AG08396 (cell line): ENCODE results near the gene YBX2.

Experiments
- DNase-seq: peaks from one replicate; pipeline ENCODE4 v3.0.0; 2012; ENCODE audit warnings: low spot score, mixed read lengths

YBX2 gene

DNA sequence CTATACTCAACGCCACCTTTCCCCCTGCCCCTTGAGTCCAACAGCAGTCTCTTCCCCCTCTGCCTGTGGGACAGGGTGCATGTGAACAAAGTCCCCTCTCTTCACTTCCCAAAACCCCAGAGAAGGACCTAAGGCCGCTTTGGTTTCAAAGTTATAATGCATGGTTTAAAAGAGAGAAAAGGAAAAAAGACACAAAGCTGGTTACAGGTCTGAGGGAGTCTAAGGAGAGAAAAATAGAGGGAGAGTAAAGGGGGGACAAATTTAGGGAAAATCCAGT lies 51.0 kb downstream of the YBX2 start:
- no peak for DNase-seq

DNA sequence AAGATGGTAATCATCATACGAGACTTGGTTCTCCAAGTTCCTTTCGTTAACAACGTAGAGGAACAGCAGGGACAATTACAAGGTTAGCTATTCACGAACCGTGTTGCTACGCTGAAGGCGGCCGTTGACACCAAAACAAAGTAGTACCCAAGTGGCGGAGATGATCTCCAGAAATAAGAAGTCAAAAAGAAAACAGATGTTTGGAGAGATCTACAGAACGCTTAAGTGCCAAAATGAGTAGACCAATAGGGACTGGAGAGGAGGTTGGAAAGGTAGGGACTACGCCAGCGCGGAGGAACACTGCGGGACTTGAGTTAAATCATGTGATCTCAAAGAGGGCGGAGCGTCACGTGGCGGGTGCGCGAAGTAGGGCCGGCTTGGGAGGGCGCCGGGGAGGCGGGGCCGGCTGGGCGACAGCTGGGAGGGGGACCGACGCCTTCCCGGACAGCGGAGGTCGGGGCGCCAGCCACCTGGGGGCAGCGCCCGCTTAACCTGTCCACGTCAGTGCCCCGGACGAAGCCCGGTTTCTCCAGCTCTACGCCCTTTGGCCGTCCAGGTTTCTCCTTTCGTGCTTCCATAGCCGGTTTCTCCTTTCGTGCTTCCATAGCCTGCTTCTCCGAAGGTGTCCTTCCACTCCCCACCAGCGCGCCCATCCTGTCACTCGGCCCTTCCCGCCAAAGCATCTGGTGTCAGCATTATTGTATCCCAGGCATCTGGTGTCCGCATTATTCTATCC lies 51.6 kb downstream of the YBX2 start:
- peak; percentile 90 for DNase-seq

DNA sequence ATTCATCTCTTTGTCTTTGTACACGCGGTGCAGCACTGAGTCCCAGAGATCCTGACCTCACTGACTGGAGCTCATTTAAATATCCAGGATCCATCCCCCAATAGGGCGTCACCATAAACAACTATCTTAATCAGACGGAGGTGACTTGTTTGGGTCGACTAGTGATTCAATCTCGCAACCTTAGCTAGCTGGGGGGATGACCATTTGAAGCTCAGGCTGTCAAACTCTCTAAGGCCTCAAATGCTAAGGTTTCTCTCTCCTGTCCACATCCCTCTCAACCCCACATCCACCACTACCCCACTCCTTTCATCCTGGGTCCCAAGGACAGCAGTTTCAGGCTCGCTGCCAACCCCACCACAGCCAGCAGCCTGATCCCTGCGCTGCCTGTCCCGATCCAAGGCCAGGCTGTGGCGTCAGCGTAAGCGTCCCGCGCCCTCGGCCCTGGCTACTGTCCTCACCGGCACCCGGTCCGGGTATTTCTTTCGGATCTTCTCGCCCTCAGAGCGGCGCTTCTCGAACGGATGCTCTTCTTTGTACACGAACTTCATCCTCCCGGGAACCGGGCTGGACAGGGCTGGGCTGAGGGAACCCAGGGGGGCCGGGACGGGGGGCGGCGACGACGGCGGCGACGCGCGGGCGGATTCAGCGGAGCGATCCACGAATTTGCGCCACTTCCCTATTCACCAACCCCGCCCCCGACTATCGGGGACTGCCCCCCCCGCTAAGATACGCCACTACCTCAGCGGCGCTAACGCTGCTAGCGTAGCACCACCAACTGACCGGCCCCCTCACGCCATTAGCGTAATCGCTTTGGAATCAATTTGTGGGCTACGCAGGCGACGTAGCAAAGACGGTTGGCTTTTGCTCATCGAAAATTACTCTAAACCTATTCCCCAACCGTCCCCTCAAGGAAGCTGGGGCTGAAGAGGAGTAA lies 52.4 kb downstream of the YBX2 start, which contains the start of gene GABARAP:
Gene GABARAP (minus strand): TSS at position 667 of the 934 bp plus-strand sequence. CDS start 119 bp downstream, at position 548.
- peak; percentile 88 for DNase-seq

DNA sequence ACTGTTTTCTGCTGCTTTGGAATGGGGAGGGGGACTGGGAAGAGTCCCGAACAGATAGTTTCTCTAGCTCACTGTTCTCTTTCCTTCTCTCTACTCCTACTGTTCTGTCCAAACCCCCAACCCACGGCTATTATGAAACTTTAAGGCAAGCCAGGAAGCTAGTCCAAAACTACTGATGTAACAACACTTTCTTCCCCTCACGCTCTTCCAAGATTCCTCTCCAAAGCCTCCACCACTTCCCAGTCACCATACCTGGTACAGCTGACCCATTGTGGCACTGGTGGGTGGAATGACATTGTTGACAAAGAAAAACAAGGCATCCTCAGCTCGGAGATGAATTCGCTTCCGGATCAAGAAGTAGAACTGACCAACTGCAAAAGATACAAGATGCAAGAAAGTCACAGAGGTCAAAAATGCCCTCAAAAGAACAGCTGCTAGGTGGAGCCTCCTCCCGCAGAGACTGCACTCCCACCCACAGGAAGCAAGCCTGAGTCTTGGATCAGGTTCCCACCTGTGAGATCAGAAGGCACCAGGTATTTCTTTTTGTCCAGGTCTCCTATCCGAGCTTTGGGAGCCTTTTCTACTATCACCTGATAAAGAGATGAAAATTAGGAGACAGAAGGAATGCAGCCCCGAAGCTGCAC lies 53.2 kb downstream of the YBX2 start:
- no peak for DNase-seq

DNA sequence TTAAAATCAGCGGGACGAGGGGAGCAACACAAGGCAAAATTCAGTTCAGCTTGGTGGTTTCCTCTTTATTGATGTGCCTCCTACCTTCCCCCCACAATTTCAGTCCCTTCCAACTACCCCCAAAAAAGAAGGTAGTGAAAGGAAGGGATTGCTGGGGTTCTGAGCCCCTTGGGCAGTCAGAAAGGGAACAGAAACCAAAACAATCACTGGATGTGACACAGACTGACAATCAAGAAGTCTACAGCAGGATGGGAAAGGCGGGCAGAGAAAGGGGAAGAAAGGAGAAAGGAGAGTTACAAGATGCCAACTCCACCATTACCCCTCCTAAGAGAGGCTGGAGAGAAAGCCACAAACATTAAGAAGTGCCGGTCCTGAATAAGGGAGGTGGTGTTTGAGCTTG lies 54.1 kb downstream of the YBX2 start:
- no peak for DNase-seq

DNA sequence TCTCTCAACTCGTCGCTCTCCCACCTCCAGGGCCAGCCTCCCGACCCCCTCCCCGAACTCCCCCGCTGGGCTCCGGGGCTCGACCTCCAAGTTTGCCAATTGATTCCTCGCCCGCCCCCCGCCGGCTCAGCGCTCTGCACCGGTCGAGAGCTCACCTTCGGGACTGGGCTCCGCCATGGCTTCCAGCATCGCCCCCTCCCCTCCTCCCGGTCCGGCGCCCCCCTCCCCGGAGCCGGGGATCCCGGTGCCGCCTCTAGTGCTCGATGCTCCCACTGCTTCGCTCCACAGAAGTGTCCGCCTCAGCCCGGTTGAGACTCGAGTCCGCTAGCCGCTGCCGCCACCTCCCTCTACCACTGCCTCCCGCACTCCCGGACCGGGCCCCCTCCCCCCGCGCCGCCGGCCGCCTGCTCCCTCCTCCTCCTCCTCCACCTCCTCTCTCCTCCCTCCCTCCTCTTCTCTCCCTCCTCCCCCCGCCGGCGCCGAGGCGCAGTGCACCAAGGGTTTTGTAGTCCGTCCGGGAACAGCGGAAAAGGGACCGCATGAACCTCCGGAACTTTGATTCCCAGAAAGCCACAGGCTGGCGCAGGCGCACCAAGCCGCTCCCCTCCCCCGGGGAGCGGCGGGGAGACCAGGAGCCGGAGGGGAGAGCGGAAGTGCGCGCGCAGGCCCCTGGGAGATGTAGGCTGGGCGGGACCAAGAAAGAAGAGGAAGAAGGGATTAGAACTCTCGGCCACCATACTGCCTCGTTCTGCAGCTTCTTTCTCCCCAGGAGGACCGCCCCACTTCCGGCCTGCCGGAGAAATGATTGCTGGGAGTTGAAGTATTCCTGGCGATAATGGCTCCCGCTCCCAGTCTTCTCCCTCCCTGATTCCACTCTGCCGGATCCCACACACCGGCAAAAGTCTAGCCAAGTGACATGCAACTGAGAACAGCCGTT lies 55.1 kb downstream of the YBX2 start, which contains the start of gene PHF23:
Gene PHF23 (minus strand): TSS at position 367 of the 937 bp plus-strand sequence. CDS start 178 bp downstream, at position 189.
- DNase-seq, result peak; percentile 99

DNA sequence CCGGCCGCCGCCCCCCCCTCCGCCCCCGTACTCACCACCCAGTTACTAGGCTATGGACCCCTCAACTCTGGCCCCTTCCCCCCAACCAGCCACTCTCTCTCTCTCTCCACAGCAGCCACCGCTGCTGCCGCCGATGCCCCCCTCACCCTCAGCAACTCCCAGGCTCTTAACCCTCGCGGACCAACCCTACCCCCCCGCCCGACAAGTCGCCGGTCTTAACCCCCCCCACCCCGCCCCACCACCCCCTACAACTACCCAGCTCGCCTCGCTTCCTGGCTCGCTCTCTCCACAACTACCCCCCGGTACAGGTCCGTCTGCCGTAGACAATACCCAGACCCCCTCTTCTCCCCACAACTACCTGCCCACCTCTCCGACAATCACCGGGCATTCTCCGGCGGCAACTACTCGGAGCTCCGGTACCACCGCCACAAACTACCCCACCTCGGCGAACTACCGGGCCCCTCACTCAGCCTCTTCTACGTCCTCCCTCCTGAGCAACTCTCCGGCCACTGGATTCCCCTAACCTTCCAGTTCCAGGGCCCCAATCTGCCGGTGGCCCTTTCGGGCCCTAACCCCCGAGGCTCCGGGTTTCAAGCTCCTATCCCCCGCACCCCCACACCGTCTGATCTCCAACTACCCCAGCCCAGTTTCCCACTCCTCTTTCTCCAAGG lies 55.9 kb downstream of the YBX2 start:
- no peak for DNase-seq
